GM18907 (cell line): ENCODE measurements around the gene GCDH.
"Not testable (repeated sequence)": the region's sequence is repeated elsewhere in the genome, so short reads cannot be mapped to it uniquely, and the experiment has no call there.

ENCODE experiments used
- ATAC-seq: cut with Tn5 transposase; IDR thresholded peaks from one replicate; pipeline ENCODE4 v1.9.1; 2021; ENCODE audit warnings: mild to moderate bottlenecking, moderate library complexity; ENCODE audit not compliant: unreplicated experiment

Gene GCDH

GRCh38 chr19:12872255-12872654, 18.7 kb upstream of the GCDH start:
- no peak for ATAC-seq

GRCh38 chr19:12872941-12873890, 17.7 kb upstream of the GCDH start:
- ATAC-seq, result no peak

- no peak for ATAC-seq
Measured at GRCh38 chr19:12873891-12874745, 16.8 kb upstream of the GCDH start.

- no peak for ATAC-seq
Measured at GRCh38 chr19:12875086-12875485, 15.9 kb upstream of the GCDH start.

GRCh38 chr19:12880551-12881171, 10.3 kb upstream of the GCDH start:
- peak; percentile 17 for ATAC-seq

GRCh38 chr19:12881172-12881808, 9.7 kb upstream of the GCDH start, which contains the start of gene DNASE2:
Gene DNASE2 (minus strand): TSS chr19:12881449. CDS start chr19:12881375, 74 bp downstream.
- peak; percentile 84 for ATAC-seq

- no peak for ATAC-seq
Measured at GRCh38 chr19:12882589-12882988, 8.4 kb upstream of the GCDH start.

- ATAC-seq, result no peak
Measured at GRCh38 chr19:12884202-12884601, 6.8 kb upstream of the GCDH start.

GRCh38 chr19:12884627-12884925, 6.4 kb upstream of the GCDH start:
- ATAC-seq, result no peak

- ATAC-seq, result no peak
Measured at GRCh38 chr19:12884926-12885748, 5.8 kb upstream of the GCDH start.

- no peak for ATAC-seq
Measured at GRCh38 chr19:12885749-12886650, 5.0 kb upstream of the GCDH start.

GRCh38 chr19:12886651-12886968, 4.3 kb upstream of the GCDH start:
- no peak for ATAC-seq

- ATAC-seq, result no peak
Measured at GRCh38 chr19:12886969-12887747, 3.8 kb upstream of the GCDH start, which contains the start of gene KLF1. Gene KLF1 (minus strand): TSS chr19:12887201. CDS start chr19:12887140, 61 bp downstream.

GRCh38 chr19:12888006-12888603, 2.9 kb upstream of the GCDH start:
- no peak for ATAC-seq

GRCh38 chr19:12890299-12890786, 617 bp upstream of the GCDH start:
- ATAC-seq, result not testable (repeated sequence)

- ATAC-seq, result no peak
Measured at GRCh38 chr19:12891553-12892021, 627 bp downstream of the GCDH start.

- ATAC-seq, result no peak
Measured at GRCh38 chr19:12893582-12893981, 2.6 kb downstream of the GCDH start.

GRCh38 chr19:12896460-12896859, 5.5 kb downstream of the GCDH start:
- ATAC-seq, result no peak
